ENCODE results near the gene SERINC3.
"Not testable (repeated sequence)": the region's sequence is repeated elsewhere in the genome, so short reads cannot be mapped to it uniquely, and the experiment has no call there.

The SERINC3 gene

GRCh38 chr20:44491635-44492395 is 30.1 kb downstream of the SERINC3 start:
- DNase-seq (ENCODE audit: low spot score): peak; percentile 66

GRCh38 chr20:44489931-44490330 is 31.9 kb downstream of the SERINC3 start:
- DNase-seq (ENCODE audit: low spot score): no peak

GRCh38 chr20:44489223-44489622 is 32.6 kb downstream of the SERINC3 start:
- no peak for DNase-seq (ENCODE audit: low spot score)

GRCh38 chr20:44488551-44488950 is 33.3 kb downstream of the SERINC3 start:
- DNase-seq (ENCODE audit: low spot score): no peak

- no peak for DNase-seq (ENCODE audit: low spot score)
These were observed 36.1 kb downstream of the SERINC3 start for GRCh38 chr20:44485830-44486198.

GRCh38 chr20:44485078-44485829 is 36.6 kb downstream of the SERINC3 start:
- no peak for DNase-seq (ENCODE audit: low spot score)

GRCh38 chr20:44483112-44483511 is 38.8 kb downstream of the SERINC3 start:
- no peak for DNase-seq (ENCODE audit: low spot score)

GRCh38 chr20:44481719-44482416 is 40.0 kb downstream of the SERINC3 start:
- DNase-seq (ENCODE audit: low spot score): no peak

GRCh38 chr20:44480097-44480496 is 41.8 kb downstream of the SERINC3 start:
- DNase-seq (ENCODE audit: low spot score): no peak

GRCh38 chr20:44479643-44480042 is 42.2 kb downstream of the SERINC3 start:
- no peak for DNase-seq (ENCODE audit: low spot score)

GRCh38 chr20:44478206-44478605 is 43.7 kb downstream of the SERINC3 start:
- DNase-seq (ENCODE audit: low spot score): no peak

- no peak for DNase-seq (ENCODE audit: low spot score)
These were observed 44.7 kb downstream of the SERINC3 start for GRCh38 chr20:44477151-44477550.

- DNase-seq (ENCODE audit: low spot score): peak; percentile 97
These were observed 45.9 kb downstream of the SERINC3 start, which contains the start of gene TTPAL for GRCh38 chr20:44475694-44476560. TSS of gene TTPAL (plus strand) at chr20:44475874. CDS start at chr20:44480000, 4,126 bp downstream.

GRCh38 chr20:44475372-44475693 is 46.5 kb downstream of the SERINC3 start:
- no peak for DNase-seq (ENCODE audit: low spot score)

GRCh38 chr20:44472283-44472682 is 49.6 kb downstream of the SERINC3 start:
- not testable (repeated sequence) for DNase-seq (ENCODE audit: low spot score)

- peak; percentile 71 for DNase-seq (ENCODE audit: low spot score)
These were observed 50.4 kb downstream of the SERINC3 start for GRCh38 chr20:44471481-44471882.

GRCh38 chr20:44470327-44470726 is 51.5 kb downstream of the SERINC3 start:
- no peak for DNase-seq (ENCODE audit: low spot score)

- no peak for DNase-seq (ENCODE audit: low spot score)
These were observed 53.7 kb downstream of the SERINC3 start for GRCh38 chr20:44468044-44468782.

GRCh38 chr20:44467289-44467883 is 54.5 kb downstream of the SERINC3 start:
- DNase-seq (ENCODE audit: low spot score): no peak

GRCh38 chr20:44465001-44465560 is 56.8 kb downstream of the SERINC3 start:
- DNase-seq (ENCODE audit: low spot score): no peak

All from GM03348 (cell line).